Stimulated activated CD8-positive, alpha-beta memory T cell treated with anti-CD3 and anti-CD28 coated beads, Interleukin-12 subunit alpha, Interleukin-12 subunit beta, amount 100 ng/mL, for 24 hours (primary cell): ENCODE results near the gene TXNDC12.
"Not testable (repeated sequence)": the region's sequence is repeated elsewhere in the genome, so short reads cannot be mapped to it uniquely, and the experiment has no call there.

ENCODE experiments used
- DNase-seq: peaks from one replicate; pipeline ENCODE4 v3.0.0-alpha.2; 2020; ENCODE audit errors: extremely low read depth

TXNDC12 gene

GRCh38 chr1:52055066-52055865 is at the start of gene TXNDC12:
Gene TXNDC12, minus strand, starts transcription at chr1:52055191. Its CDS starts 95 bp downstream, at chr1:52055096.
- DNase-seq = peak; percentile 41

GRCh38 chr1:52102336-52103013 is 47.5 kb upstream of the TXNDC12 start:
- DNase-seq = no peak

- no peak for DNase-seq
Observed at GRCh38 chr1:52098139-52098871, 43.3 kb upstream of the TXNDC12 start.

- no peak for DNase-seq
Observed at GRCh38 chr1:52096216-52096615, 41.2 kb upstream of the TXNDC12 start.

GRCh38 chr1:52094300-52094699 is 39.3 kb upstream of the TXNDC12 start:
- DNase-seq = not testable (repeated sequence)

GRCh38 chr1:52087892-52088291 is 32.9 kb upstream of the TXNDC12 start:
- DNase-seq = not testable (repeated sequence)

GRCh38 chr1:52080014-52080415 is 25.0 kb upstream of the TXNDC12 start:
- DNase-seq = no peak

- DNase-seq = not testable (repeated sequence)
Observed at GRCh38 chr1:52077277-52077676, 22.3 kb upstream of the TXNDC12 start.

- no peak for DNase-seq
Observed at GRCh38 chr1:52072291-52072690, 17.3 kb upstream of the TXNDC12 start.

GRCh38 chr1:52070704-52071103 is 15.7 kb upstream of the TXNDC12 start:
- DNase-seq = no peak

- DNase-seq = no peak
Observed at GRCh38 chr1:52063192-52063591, 8.2 kb upstream of the TXNDC12 start.

- no peak for DNase-seq
Observed at GRCh38 chr1:52060822-52061221, 5.8 kb upstream of the TXNDC12 start.

- DNase-seq = no peak
Observed at GRCh38 chr1:52059888-52060287, 4.9 kb upstream of the TXNDC12 start.

- no peak for DNase-seq
Observed at GRCh38 chr1:52059321-52059720, 4.3 kb upstream of the TXNDC12 start.

GRCh38 chr1:52057876-52058415 is 3.0 kb upstream of the TXNDC12 start:
- DNase-seq = no peak

- DNase-seq = no peak
Observed at GRCh38 chr1:52057255-52057654, 2.3 kb upstream of the TXNDC12 start.

GRCh38 chr1:52056937-52057231 is 1.9 kb upstream of the TXNDC12 start:
- DNase-seq = no peak

GRCh38 chr1:52056163-52056936 is 1.4 kb upstream of the TXNDC12 start, which contains the start of gene BTF3L4:
Gene BTF3L4, plus strand, starts transcription at chr1:52056295. Its CDS starts 3,553 bp downstream, at chr1:52059848.
- peak; percentile 89 for DNase-seq

- DNase-seq = no peak
Observed at GRCh38 chr1:52055866-52056162, 823 bp upstream of the TXNDC12 start.

GRCh38 chr1:52054496-52055065 is 410 bp downstream of the TXNDC12 start:
- DNase-seq = no peak

- no peak for DNase-seq
Observed at GRCh38 chr1:52053862-52054261, 1.1 kb downstream of the TXNDC12 start.
